ENCODE measurements around the gene B4GALT5. TPM values are rescaled to one million over a fixed set of nuclear protein-coding genes. Genes with fewer than 3 reads are reported as not detected.

Gene B4GALT5
- total and polyA plus RNA-seq, 5 donors from 2014 or later = 0.45 to 13.6 (median 1.1) TPM

DNA sequence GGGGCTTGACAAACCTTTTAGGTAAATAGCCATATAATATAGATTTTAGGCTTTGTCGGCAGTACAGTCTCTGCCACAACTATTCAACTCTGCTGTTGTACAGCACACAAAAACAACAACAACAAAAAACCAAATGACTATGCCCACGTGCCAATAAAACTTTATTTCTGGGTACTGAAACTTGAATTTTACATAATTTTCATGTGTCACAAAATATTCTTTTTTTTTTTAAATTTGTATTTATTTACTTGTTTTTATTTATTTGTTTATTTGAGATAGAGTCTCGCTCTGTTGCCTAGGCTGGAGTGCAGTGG, 34.8 kb upstream of the B4GALT5 start:
- H3K27ac Mint-ChIP-seq = no peak overlapping the region
- H3K4me1 ChIP-seq (ENCODE audit: control insufficient read depth, insufficient read depth, low read length, poor library complexity, severe bottlenecking) = no peaks in the 10 kb centered on the region

DNA sequence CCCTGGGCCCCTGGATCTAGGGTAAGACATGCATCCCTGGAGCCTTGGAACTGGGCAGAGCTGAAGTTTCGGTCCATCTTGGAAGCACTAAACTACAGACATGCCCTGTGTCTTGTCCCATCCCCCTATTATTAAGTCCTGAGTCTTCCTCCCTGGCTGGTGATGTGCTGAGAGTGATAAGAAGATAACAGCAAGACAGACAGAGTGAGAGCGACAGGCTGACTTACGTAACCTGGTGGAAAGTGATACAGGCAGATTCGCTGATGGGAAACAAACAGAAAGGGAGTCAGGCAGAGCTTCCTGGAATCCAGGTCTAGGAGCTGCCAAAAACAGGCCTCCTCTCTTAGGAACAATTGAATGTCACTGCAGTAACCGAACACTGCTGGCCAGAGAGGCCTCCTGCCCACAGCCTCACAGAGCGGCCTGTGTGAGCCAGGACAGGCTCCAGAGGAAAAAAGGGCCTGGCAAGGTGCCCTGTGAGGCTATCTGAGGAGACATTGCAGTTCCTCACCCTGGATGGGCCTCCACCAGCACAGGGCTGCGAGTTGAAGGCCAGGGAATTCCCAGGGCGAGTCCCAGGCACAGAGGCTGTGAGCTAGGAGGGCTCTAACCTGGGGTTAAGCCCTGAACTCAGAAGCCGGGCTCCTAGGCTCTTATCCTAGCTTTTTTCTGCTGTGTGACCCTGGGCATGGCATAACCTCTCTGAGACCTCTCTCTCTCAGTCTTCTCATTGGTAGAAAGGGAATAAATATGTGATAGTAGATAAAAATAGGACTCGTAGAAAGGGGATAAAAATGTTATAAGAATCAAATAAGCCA, 34.2 kb upstream of the B4GALT5 start:
- Mint-ChIP-seq H3K27ac (no peak overlapping the region), H3K4me3 (no peak overlapping the region), H3K4me1 (peaks cover 6 to 10% (median 8%) of the 10 kb centered on the region in 4 donors), H3K36me3 (no peaks in the 10 kb centered on the region), H3K27me3 (peaks cover 10% of the 10 kb centered on the region), H3K9me3 (no peaks in the 10 kb centered on the region)
- DNase-seq (no peak), ATAC-seq (ENCODE audit: low read depth in 2 of 2) (no peak)
- Histone ChIP-seq H3K36me3 (ENCODE audit: control insufficient read depth, insufficient read depth, low read length) (no peaks in the 10 kb centered on the region), H3K9me3 (ENCODE audit: control insufficient read depth in 2 of 2, low read length in 2 of 2) (no peaks in the 10 kb centered on the region), H3K4me3 (ENCODE audit: low read depth, low read length) (no peak overlapping the region), H3K27ac (ENCODE audit: insufficient read depth, low read length, poor library complexity, severe bottlenecking) (no peak overlapping the region), H3K27me3 (ENCODE audit: control insufficient read depth, insufficient read depth, low read length) (no peaks in the 10 kb centered on the region), H3K4me1 (ENCODE audit: control insufficient read depth, insufficient read depth, low read length, poor library complexity, severe bottlenecking) (no peaks in the 10 kb centered on the region)

More for the DNA sequence above, 34.8 kb upstream of the B4GALT5 start:
- ATAC-seq (ENCODE audit: low read depth in 2 of 2) = no peak
- Histone ChIP-seq H3K27ac (ENCODE audit: insufficient read depth, low read length, poor library complexity, severe bottlenecking) (no peak overlapping the region), H3K27me3 (ENCODE audit: control insufficient read depth, insufficient read depth, low read length) (no peaks in the 10 kb centered on the region), H3K36me3 (ENCODE audit: control insufficient read depth, insufficient read depth, low read length) (no peaks in the 10 kb centered on the region), H3K9me3 (ENCODE audit: control insufficient read depth in 2 of 2, low read length in 2 of 2) (no peaks in the 10 kb centered on the region), H3K4me3 (ENCODE audit: low read depth, low read length) (no peak overlapping the region)
- H3K4me3 Mint-ChIP-seq = no peak overlapping the region
- H3K36me3 Mint-ChIP-seq = no peaks in the 10 kb centered on the region
- peaks cover 10% of the 10 kb centered on the region for H3K27me3 Mint-ChIP-seq
- DNase-seq = no peak
- H3K4me1 Mint-ChIP-seq = peaks cover 6 to 10% (median 8%) of the 10 kb centered on the region in 4 donors
- no peaks in the 10 kb centered on the region for H3K9me3 Mint-ChIP-seq

DNA sequence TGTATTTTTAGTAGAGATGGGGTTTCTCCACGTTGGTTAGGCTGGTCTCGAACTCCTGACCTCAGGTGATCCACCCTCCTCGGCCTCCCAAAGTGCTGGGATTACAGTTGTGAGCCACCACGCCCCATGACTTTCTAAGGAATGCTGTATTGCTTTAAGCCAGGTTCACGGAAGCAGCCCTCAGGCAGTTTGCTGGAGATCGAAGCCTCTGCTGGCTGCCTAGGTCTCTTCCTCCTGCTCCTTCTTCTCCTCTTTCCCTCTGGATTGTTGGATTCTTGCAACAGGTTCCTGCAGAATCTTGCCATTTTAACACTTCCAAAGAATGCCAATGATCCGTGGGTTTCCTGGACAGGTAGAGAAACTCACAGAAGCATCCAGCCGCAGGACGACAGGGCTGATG, 29.3 kb upstream of the B4GALT5 start:
- ATAC-seq (ENCODE audit: low read depth in 2 of 2) = no peak
- no peaks in the 10 kb centered on the region for H3K9me3 Mint-ChIP-seq
- no peaks in the 10 kb centered on the region for H3K27me3 ChIP-seq (ENCODE audit: control insufficient read depth, insufficient read depth, low read length)
- no peaks in the 10 kb centered on the region for H3K36me3 Mint-ChIP-seq
- DNase-seq = no peak
- H3K4me1 ChIP-seq (ENCODE audit: control insufficient read depth, insufficient read depth, low read length, poor library complexity, severe bottlenecking) = no peaks in the 10 kb centered on the region
- peak overlapping the region in 1 of 3 donors; percentile 79 for H3K27ac Mint-ChIP-seq
- no peak overlapping the region for H3K27ac ChIP-seq (ENCODE audit: insufficient read depth, low read length, poor library complexity, severe bottlenecking)
- peaks cover 17% of the 10 kb centered on the region for H3K27me3 Mint-ChIP-seq
- no peak overlapping the region for H3K4me3 Mint-ChIP-seq
- H3K9me3 ChIP-seq (ENCODE audit: control insufficient read depth in 2 of 2, low read length in 2 of 2) = no peaks in the 10 kb centered on the region
- H3K4me1 Mint-ChIP-seq = peaks cover 0 to 4% (median 0%) of the 10 kb centered on the region in 4 donors
- no peak overlapping the region for H3K4me3 ChIP-seq (ENCODE audit: low read depth, low read length)
- H3K36me3 ChIP-seq (ENCODE audit: control insufficient read depth, insufficient read depth, low read length) = no peaks in the 10 kb centered on the region

DNA sequence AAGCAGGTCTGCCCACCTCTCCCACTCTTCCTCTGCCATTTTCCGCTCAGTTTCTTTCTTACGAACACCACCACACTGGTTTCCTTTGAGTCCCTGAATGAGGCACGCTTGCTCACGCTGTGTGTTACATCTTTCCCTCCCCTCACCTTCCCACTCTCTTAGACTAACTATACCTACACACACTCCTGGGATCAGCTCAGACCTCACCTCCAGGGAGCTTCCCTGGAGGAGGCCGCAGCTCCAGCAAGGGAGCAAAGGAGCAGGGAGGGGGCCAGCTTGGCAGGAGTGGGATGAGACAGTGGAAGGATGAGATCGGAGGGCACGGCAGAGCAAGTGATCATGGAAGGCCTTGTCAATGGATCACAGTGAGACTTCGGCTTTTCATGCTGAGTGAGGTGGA, 28.3 kb upstream of the B4GALT5 start:
- H3K4me1 ChIP-seq (ENCODE audit: control insufficient read depth, insufficient read depth, low read length, poor library complexity, severe bottlenecking) = no peaks in the 10 kb centered on the region
- Mint-ChIP-seq H3K4me3 (no peak overlapping the region), H3K27ac (peak overlapping the region in 1 of 3 donors; percentile 21), H3K9me3 (no peaks in the 10 kb centered on the region), H3K4me1 (peaks cover 0 to 6% (median 0%) of the 10 kb centered on the region in 4 donors), H3K36me3 (no peaks in the 10 kb centered on the region), H3K27me3 (peaks cover 17% of the 10 kb centered on the region)
- H3K27me3 ChIP-seq (ENCODE audit: control insufficient read depth, insufficient read depth, low read length) = no peaks in the 10 kb centered on the region
- no peak overlapping the region for H3K4me3 ChIP-seq (ENCODE audit: low read depth, low read length)
- ATAC-seq (ENCODE audit: low read depth in 2 of 2) (no peak), DNase-seq (no peak)
- no peaks in the 10 kb centered on the region for H3K9me3 ChIP-seq (ENCODE audit: control insufficient read depth in 2 of 2, low read length in 2 of 2)
- H3K36me3 ChIP-seq (ENCODE audit: control insufficient read depth, insufficient read depth, low read length) = no peaks in the 10 kb centered on the region
- H3K27ac ChIP-seq (ENCODE audit: insufficient read depth, low read length, poor library complexity, severe bottlenecking) = no peak overlapping the region

DNA sequence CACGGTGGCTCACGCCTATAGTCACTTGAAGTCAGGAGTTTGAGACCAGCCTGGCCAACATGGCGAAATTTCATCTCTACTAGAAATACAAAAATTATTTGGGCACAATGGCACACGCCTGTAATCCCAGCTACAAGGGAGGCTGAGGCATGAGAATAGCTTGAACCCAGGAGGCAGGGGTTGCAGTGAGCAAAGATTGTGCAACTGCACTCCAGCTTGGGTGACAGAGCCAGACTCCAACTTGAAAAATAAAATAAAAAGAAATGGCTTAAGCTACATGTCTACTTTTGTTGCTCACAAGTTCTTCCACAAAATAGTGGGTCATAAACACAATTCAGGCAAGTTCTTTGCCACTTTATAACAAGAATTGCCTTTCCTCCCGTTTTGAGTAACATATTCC, 27.1 kb upstream of the B4GALT5 start:
- no peak overlapping the region for H3K27ac ChIP-seq (ENCODE audit: insufficient read depth, low read length, poor library complexity, severe bottlenecking)
- no peak for DNase-seq
- no peak overlapping the region for H3K27ac Mint-ChIP-seq
- no peak overlapping the region for H3K4me3 Mint-ChIP-seq
- no peaks in the 10 kb centered on the region for H3K27me3 ChIP-seq (ENCODE audit: control insufficient read depth, insufficient read depth, low read length)
- no peak overlapping the region for H3K4me3 ChIP-seq (ENCODE audit: low read depth, low read length)
- no peak for ATAC-seq (ENCODE audit: low read depth in 2 of 2)
- H3K4me1 ChIP-seq (ENCODE audit: control insufficient read depth, insufficient read depth, low read length, poor library complexity, severe bottlenecking) = no peaks in the 10 kb centered on the region
- H3K4me1 Mint-ChIP-seq = peaks cover 0 to 6% (median 0%) of the 10 kb centered on the region in 4 donors
- H3K9me3 Mint-ChIP-seq = no peaks in the 10 kb centered on the region
- H3K9me3 ChIP-seq (ENCODE audit: control insufficient read depth in 2 of 2, low read length in 2 of 2) = no peaks in the 10 kb centered on the region
- peaks cover 17% of the 10 kb centered on the region for H3K27me3 Mint-ChIP-seq
- no peaks in the 10 kb centered on the region for H3K36me3 ChIP-seq (ENCODE audit: control insufficient read depth, insufficient read depth, low read length)
- no peaks in the 10 kb centered on the region for H3K36me3 Mint-ChIP-seq

DNA sequence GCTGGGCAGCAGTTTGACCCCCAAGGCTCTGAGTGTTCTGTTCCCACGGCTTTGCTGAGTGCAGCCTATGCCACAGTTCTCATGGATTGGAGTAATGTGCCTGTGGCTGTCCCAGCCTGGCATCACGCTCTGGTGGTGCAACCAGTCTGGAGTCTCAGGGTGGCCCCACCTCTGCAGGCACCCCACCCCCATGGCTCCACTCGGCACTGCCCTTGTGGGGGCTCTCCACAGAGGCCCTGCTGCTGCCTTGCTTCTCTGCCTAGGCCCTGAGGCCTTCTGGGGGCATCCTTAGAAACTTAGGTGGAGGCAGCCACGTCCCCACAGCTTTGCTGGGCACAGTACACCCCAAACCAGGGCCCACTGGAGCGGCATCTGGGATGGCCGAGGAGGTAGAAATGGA, 25.4 kb upstream of the B4GALT5 start:
- H3K27me3 Mint-ChIP-seq = peaks cover 14% of the 10 kb centered on the region

DNA sequence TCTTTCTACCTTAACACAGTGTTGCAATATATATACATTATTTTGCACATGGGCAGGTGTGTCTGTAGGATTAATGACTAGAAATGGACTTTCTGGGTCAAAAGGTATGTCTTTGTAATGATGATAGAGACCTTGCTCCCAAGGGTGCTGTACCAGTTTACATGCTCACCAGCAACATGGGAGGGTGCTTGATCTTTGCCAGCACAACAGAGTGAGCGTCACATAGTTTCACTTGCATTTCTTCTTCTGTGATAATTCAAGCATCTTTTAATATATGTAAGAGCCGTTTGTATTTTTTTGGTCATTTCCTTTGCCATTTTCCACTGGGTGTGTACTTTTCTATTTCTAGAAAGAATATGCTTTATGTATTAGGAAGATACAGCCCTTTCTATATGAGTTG, 23.6 kb upstream of the B4GALT5 start:
- DNase-seq (peak in 1 of 3 donors; percentile 17), ATAC-seq (ENCODE audit: low read depth in 2 of 2) (no peak)
- Mint-ChIP-seq H3K36me3 (no peaks in the 10 kb centered on the region), H3K4me1 (peaks cover 0 to 6% (median 0%) of the 10 kb centered on the region in 4 donors), H3K27me3 (peaks cover 22% of the 10 kb centered on the region), H3K9me3 (no peaks in the 10 kb centered on the region), H3K27ac (no peak overlapping the region), H3K4me3 (no peak overlapping the region)
- Histone ChIP-seq H3K36me3 (ENCODE audit: control insufficient read depth, insufficient read depth, low read length) (no peaks in the 10 kb centered on the region), H3K4me1 (ENCODE audit: control insufficient read depth, insufficient read depth, low read length, poor library complexity, severe bottlenecking) (no peaks in the 10 kb centered on the region), H3K4me3 (ENCODE audit: low read depth, low read length) (no peak overlapping the region), H3K9me3 (ENCODE audit: control insufficient read depth in 2 of 2, low read length in 2 of 2) (no peaks in the 10 kb centered on the region), H3K27ac (ENCODE audit: insufficient read depth, low read length, poor library complexity, severe bottlenecking) (no peak overlapping the region), H3K27me3 (ENCODE audit: control insufficient read depth, insufficient read depth, low read length) (no peaks in the 10 kb centered on the region)

More for the DNA sequence above, 25.4 kb upstream of the B4GALT5 start:
- Mint-ChIP-seq H3K4me3 (no peak overlapping the region), H3K4me1 (peaks cover 0 to 6% (median 0%) of the 10 kb centered on the region in 4 donors), H3K36me3 (no peaks in the 10 kb centered on the region), H3K27ac (no peak overlapping the region), H3K9me3 (no peaks in the 10 kb centered on the region)
- ATAC-seq (ENCODE audit: low read depth in 2 of 2) (no peak), DNase-seq (no peak)
- no peaks in the 10 kb centered on the region for H3K9me3 ChIP-seq (ENCODE audit: control insufficient read depth in 2 of 2, low read length in 2 of 2)
- H3K36me3 ChIP-seq (ENCODE audit: control insufficient read depth, insufficient read depth, low read length) = no peaks in the 10 kb centered on the region
- H3K4me1 ChIP-seq (ENCODE audit: control insufficient read depth, insufficient read depth, low read length, poor library complexity, severe bottlenecking) = no peaks in the 10 kb centered on the region
- no peaks in the 10 kb centered on the region for H3K27me3 ChIP-seq (ENCODE audit: control insufficient read depth, insufficient read depth, low read length)
- no peak overlapping the region for H3K27ac ChIP-seq (ENCODE audit: insufficient read depth, low read length, poor library complexity, severe bottlenecking)
- no peak overlapping the region for H3K4me3 ChIP-seq (ENCODE audit: low read depth, low read length)

DNA sequence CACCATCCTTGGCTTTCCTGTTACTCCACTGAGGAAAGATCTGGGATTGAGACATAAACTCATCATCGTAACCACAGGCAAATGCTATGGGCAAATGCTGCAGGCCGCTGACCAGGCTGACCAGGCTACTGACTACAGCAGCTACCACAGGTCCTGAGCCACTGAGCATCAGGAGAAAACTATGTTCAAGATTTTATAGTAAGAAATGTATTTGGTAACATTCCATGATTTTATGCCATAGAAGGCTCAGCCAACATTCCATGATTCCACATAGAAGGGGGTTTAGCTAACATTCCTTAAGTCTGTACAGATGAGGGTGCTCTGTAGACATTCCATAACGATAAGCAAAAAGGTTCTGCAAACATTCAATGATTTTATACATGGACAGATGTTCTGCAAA, 16.1 kb upstream of the B4GALT5 start:
- Histone ChIP-seq H3K36me3 (ENCODE audit: control insufficient read depth, insufficient read depth, low read length) (no peaks in the 10 kb centered on the region), H3K27me3 (ENCODE audit: control insufficient read depth, insufficient read depth, low read length) (no peaks in the 10 kb centered on the region), H3K4me3 (ENCODE audit: low read depth, low read length) (no peak overlapping the region), H3K9me3 (ENCODE audit: control insufficient read depth in 2 of 2, low read length in 2 of 2) (no peaks in the 10 kb centered on the region), H3K27ac (ENCODE audit: insufficient read depth, low read length, poor library complexity, severe bottlenecking) (no peak overlapping the region), H3K4me1 (ENCODE audit: control insufficient read depth, insufficient read depth, low read length, poor library complexity, severe bottlenecking) (peaks cover 2% of the 10 kb centered on the region)
- no peak for ATAC-seq (ENCODE audit: low read depth in 2 of 2)
- no peak overlapping the region for H3K4me3 Mint-ChIP-seq
- no peaks in the 10 kb centered on the region for H3K9me3 Mint-ChIP-seq
- H3K4me1 Mint-ChIP-seq = peaks cover 0 to 11% (median 4%) of the 10 kb centered on the region in 4 donors
- H3K27me3 Mint-ChIP-seq = peaks cover 24% of the 10 kb centered on the region
- no peak for DNase-seq
- no peak overlapping the region for H3K27ac Mint-ChIP-seq
- H3K36me3 Mint-ChIP-seq = no peaks in the 10 kb centered on the region

All from CD4-positive, CD25-positive, alpha-beta regulatory T cell (primary cell).